Stimulated activated CD8-positive, alpha-beta memory T cell treated with anti-CD3 and anti-CD28 coated beads, Interleukin-7, amount 100 ng/mL, for 4 hours (primary cell): ENCODE results near the gene TANGO6.

Experiments used
- DNase-seq, 2 donors: peaks; one replicate each; pipeline ENCODE4 v3.0.0-alpha.2; 2020; ENCODE audit warnings: low read depth in 2 of 2

TANGO6 gene

GRCh38 chr16:68866933-68867332 is 23.6 kb downstream of the TANGO6 start:
- no peak for DNase-seq

- no peak for DNase-seq
Measured at GRCh38 chr16:68869492-68870088, 26.3 kb downstream of the TANGO6 start.

GRCh38 chr16:68873635-68874471 is 30.5 kb downstream of the TANGO6 start:
- DNase-seq, result no peak

- no peak for DNase-seq
Measured at GRCh38 chr16:68875871-68876270, 32.5 kb downstream of the TANGO6 start.

DNA sequence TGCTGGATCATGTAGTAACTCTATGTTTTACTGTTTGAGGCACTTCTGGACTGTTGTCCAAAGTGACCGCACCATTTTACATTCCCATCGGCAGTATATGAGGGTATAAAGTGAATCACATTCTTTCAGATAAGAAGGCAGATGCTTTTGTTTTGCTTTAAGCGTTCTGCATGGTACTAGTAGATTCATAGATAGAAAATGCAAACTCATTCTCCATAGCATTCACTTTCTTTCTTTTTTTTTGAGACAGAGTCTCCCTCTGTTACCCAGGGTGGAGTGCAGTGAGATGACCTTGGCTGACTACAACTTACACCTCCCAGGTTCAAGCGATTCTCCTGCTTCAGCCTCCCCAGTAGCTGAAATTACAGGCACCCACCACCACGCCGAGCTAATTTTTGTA is 40.4 kb downstream of the TANGO6 start:
- no peak for DNase-seq

DNA sequence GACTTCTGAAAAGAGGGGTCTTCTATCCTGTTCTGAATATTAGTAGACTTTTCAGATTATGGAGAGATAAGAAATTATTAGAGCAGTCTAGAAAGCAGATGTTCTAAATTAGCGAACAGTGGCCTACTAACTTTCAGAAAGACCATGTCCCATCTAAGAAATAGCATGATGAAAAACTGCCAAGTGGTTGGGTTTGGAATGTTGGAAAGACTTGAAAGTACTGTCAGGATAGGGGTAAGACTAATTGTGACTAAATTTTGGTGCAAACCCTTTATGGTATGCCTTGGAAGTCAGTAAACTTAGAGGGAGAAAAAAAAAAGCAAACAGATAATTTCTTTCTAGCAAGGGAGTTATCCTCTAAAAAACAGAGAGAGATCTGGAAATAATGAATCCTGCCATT is 41.1 kb downstream of the TANGO6 start:
- DNase-seq, result no peak

DNA sequence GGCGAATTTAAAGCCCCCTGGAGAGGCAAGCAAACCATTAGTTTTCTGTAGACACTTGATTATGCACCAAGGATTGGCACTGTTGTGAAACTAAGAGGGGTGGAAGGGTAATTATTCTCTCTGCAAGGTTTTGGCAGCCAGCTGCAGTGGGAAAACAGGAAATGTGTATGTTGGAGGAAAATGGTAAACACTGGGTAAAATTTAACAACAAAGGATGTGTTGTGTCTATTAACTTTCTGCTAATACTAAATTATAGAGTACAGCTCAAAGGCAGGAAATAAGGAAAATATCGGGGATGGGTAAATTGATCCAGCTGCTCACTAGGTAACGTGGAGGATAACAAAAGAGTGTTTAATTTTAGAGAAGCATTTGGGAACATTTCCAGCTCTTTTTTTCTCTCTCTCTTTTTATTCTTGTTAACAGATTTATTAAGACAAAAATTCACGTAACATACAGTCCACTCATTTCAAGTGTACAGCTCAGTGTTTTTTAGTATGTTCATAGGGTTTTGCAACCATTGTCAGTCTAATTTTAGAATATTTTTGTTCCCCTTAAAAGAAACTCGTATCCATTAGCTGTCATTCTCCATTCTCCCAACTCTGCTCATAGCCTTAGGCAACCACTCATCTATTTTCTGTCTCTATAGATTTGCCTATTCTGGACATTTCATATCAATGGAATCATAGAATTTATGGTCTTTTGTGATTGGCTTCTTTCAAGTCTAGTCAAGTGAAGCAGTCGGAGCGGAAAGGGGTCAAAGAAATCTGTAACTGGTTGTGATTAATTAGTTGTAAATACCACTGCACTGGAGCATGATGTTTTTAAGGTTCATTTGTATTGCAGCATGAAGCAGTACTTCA is 41.8 kb downstream of the TANGO6 start:
- DNase-seq, result no peak

GRCh38 chr16:68887107-68887506 is 43.8 kb downstream of the TANGO6 start:
- DNase-seq, result no peak

- no peak for DNase-seq
Measured at GRCh38 chr16:68889508-68890150, 46.3 kb downstream of the TANGO6 start.

DNA sequence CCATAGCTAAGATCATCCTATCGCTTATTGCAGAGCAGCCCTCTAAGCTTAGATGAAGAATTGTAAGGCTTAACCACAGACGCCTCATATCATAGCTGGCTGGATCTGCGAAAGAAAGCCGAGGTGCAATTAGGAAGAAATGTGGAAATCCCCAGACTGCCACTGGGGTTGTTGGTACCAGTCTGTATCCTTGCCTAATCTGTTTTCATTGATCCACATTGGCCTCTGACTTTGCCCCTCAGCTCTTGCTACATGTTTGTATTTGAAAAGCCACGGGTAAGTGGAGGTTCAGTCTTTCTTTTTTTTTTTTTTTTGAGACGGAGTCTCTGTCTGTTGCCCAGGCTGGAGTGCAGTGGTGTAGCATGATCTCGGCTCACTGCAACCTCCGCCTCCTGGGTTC is 48.9 kb downstream of the TANGO6 start:
- DNase-seq, result no peak

DNA sequence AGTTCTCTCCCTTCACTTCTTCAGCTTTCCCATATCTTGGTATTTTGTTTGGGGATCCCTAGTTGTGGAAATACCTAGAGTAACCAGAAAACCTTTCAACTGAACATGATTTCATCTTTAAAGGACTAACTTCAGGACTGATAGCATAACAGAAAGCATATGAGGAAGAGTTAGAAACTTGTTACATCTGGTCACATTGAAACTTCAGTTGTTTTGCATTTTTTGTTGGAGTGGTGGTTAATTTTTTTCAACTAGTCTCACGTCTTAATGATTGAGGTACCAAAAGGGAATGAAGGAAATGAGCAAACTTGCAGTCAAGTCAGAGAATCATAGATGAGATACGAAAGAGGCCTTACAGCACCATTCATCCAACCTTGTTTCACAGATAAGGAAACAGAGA is 49.6 kb downstream of the TANGO6 start:
- DNase-seq, result no peak

GRCh38 chr16:68893710-68894705 is 50.7 kb downstream of the TANGO6 start:
- no peak for DNase-seq

GRCh38 chr16:68894714-68895113 is 51.4 kb downstream of the TANGO6 start:
- DNase-seq, result no peak

GRCh38 chr16:68898026-68898425 is 54.7 kb downstream of the TANGO6 start:
- no peak for DNase-seq

DNA sequence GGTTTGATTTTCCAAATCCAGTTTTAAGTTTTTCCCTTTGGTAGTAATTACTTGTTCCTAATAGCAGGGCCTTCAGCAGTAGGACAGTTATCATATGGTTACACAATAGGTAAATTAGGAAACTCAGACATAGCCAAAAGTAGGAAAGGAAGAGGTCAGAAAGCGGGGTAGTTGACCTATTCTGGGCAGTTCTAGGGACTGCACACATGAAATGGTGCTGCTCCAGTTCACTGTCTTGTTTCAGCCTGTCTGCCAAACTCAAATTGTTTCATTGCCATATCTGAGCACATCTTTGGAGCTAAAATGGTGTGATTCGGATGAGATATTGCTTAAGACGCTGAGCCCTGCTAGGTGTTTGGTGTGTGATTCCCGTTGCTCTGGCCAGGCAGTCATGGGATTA is 56.7 kb downstream of the TANGO6 start:
- DNase-seq, result no peak

GRCh38 chr16:68902003-68902968 is 59.0 kb downstream of the TANGO6 start:
- DNase-seq, result no peak

- DNase-seq, result no peak
Measured at GRCh38 chr16:68902969-68903345, 59.6 kb downstream of the TANGO6 start.

DNA sequence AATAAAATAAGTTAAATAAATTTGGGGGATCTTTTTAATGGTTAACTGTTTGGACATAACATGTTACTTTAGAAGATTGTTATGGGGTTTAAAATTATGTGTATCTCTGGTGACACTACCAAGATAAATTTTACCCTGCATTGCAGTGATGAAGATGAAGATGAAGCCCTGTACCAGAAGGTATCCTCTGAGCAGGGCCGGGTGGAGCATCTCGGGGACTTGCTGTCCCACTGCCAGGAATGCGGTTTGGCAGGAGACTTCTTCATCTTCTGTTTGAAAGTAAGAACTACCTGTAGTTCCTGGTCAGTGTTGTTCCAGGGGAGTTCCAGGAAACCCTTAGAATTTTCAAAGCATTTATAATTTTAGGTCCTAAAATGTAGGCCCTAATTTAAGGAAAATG is 64.0 kb downstream of the TANGO6 start:
- DNase-seq, result no peak

- no peak for DNase-seq
Measured at GRCh38 chr16:68907781-68908181, 64.5 kb downstream of the TANGO6 start.
